HCT116 (cell line): ENCODE measurements around the gene FLT3. TPM values are rescaled to one million over a fixed set of nuclear protein-coding genes. Genes with fewer than 3 reads are reported as not detected.

ENCODE experiments used
- ATAC-seq: fragments of 200-7000 bp; cut with Tn5 transposase; 2 replicates; pipeline ENCODE4 v1.9.1; 2020; ENCODE audit warnings: mild to moderate bottlenecking, moderate library complexity
- BruUV-seq: library from RNA; stranded (reverse); fragments of 400-500 nt; replicated peaks from 2 replicates; lab custom pipeline; 2021; lab: Mats Ljungman, UMichigan
- CTCF ChIA-PET: fragments of 300-600 bp; sonication (Branson Sonifier 250); formaldehyde crosslinking; loops from one replicate; lab custom pipeline; 2021; ENCODE audit warnings: antibody characterized with exemption; lab: Charles Lee
- POLR2A ChIA-PET: fragments of 300-600, 350-600 bp; sonication (Branson Sonifier 250); formaldehyde crosslinking; loops from one replicate; lab custom pipeline; 2021; ENCODE audit warnings: antibody characterized with exemption; lab: Charles Lee
- RAD21 ChIA-PET, 2 experiments: fragments of 300-600 bp; sonication (Branson Sonifier 250); formaldehyde crosslinking; loops; one replicate each; lab custom pipeline; 2023; ENCODE audit warnings: low total read pairs in 2 of 2; ENCODE audit not compliant: uncharacterized antibody in 2 of 2, unreplicated experiment in 2 of 2, low non-redundant PET in 1 of 2; lab: Charles Lee
- DNase-seq: peaks from one replicate; pipeline ENCODE4 v3.0.0-alpha.2; 2010; ENCODE audit warnings: low read depth, low spot score
- H2AFZ ChIP-seq: fragments of 200-600 bp; shearing (Covaris generic), sonication (generic); 2 replicates; pipeline ENCODE4 v1.6.1; 2017; ENCODE audit warnings: low read depth, mixed run types, mixed read lengths, antibody characterized with exemption, low read length; ENCODE audit not compliant: poor library complexity, severe bottlenecking
- H3K27ac ChIP-seq: 2 replicates; pipeline ENCODE4 v1.5.1; 2012; ENCODE audit warnings: low read depth, low read length
- H3K27me3 ChIP-seq: fragments of 200-600 bp; sonication (generic); 2 replicates; pipeline ENCODE4 v1.6.1; 2016; ENCODE audit warnings: mixed run types, low read length, mixed read lengths; ENCODE audit not compliant: insufficient read depth
- H3K36me3 ChIP-seq, 2 experiments: fragments of 200-500 bp in 1 of 2; fragments of 200-600 bp in 1 of 2; sonication (Bioruptor generic) in 1 of 2; sonication (generic) in 1 of 2; 2 replicates each; pipeline versions ENCODE4 v1.5.1 to v1.6.1; 2014 to 2016; ENCODE audit warnings: low read length in 2 of 2, inconsistent platforms in 1 of 2, mixed read lengths in 1 of 2, mixed run types in 1 of 2; ENCODE audit not compliant: insufficient read depth in 2 of 2, control insufficient read depth in 1 of 2
- H3K4me1 ChIP-seq, 2 experiments: fragments of 200-600 bp in 1 of 2; sonication (generic) in 1 of 2; 2 replicates each; pipeline versions ENCODE4 v1.5.1 to v1.6.1; 2012 to 2017; ENCODE audit warnings: low read length in 2 of 2, inconsistent platforms in 1 of 2, mild to moderate bottlenecking in 1 of 2, mixed read lengths in 1 of 2, mixed run types in 1 of 2, moderate library complexity in 1 of 2; ENCODE audit not compliant: insufficient read depth in 2 of 2, control insufficient read depth in 1 of 2
- H3K4me2 ChIP-seq: fragments of 200-600 bp; sonication (generic); 2 replicates; pipeline ENCODE4 v1.6.1; 2017; ENCODE audit warnings: mixed run types, low read length, mixed read lengths
- H3K4me3 ChIP-seq, 2 experiments: fragments of 200-600 bp in 1 of 2; sonication (generic) in 1 of 2; replicated peaks in 1 of 2; 2 replicates each; pipeline ENCODE4 v1.5.1; 2011 to 2016; ENCODE audit warnings: low read length in 2 of 2, control low read depth in 1 of 2, low read depth in 1 of 2, mild to moderate bottlenecking in 1 of 2, mixed read lengths in 1 of 2, mixed run types in 1 of 2
- H3K79me2 ChIP-seq: fragments of 200-600 bp; sonication (generic); 2 replicates; pipeline ENCODE4 v1.6.1; 2017; ENCODE audit warnings: mild to moderate bottlenecking, mixed run types, low read length, moderate library complexity, mixed read lengths; ENCODE audit not compliant: insufficient read depth
- H3K9ac ChIP-seq: fragments of 200-600 bp; sonication (generic); 2 replicates; pipeline ENCODE4 v1.6.1; 2016; ENCODE audit warnings: low read length, mixed read lengths
- H3K9me2 ChIP-seq: fragments of 200-600 bp; sonication (generic), shearing (Covaris generic); 2 replicates; pipeline ENCODE4 v1.6.1; 2017; ENCODE audit warnings: mixed run types, mild to moderate bottlenecking, moderate library complexity; ENCODE audit not compliant: insufficient read depth
- H3K9me3 ChIP-seq, 2 experiments: fragments of 200-500 bp in 1 of 2; fragments of 200-600 bp in 1 of 2; sonication (Bioruptor generic) in 1 of 2; sonication (generic) in 1 of 2; 2 replicates each; pipeline ENCODE4 v1.6.1; 2014 to 2017; ENCODE audit warnings: low read length in 2 of 2, mixed read lengths in 2 of 2, inconsistent platforms in 1 of 2, low read depth in 1 of 2, mild to moderate bottlenecking in 1 of 2, mixed run types in 1 of 2, moderate library complexity in 1 of 2; ENCODE audit not compliant: control insufficient read depth in 1 of 2, insufficient read depth in 1 of 2
- H4K20me1 ChIP-seq: fragments of 200-600 bp; sonication (generic), shearing (Covaris generic); 2 replicates; pipeline ENCODE4 v1.6.1; 2017; ENCODE audit warnings: mixed run types, mild to moderate bottlenecking, moderate library complexity; ENCODE audit not compliant: insufficient read depth
- ELF1 ChIP-seq: IDR thresholded peaks from 2 replicates; pipeline ENCODE4 v1.6.1; 2012; ENCODE audit warnings: low read depth, borderline replicate concordance
- EZH2phosphoT487 ChIP-seq: fragments of 200-600 bp; IDR thresholded peaks from 2 replicates; pipeline ENCODE4 v1.6.1; 2018; ENCODE audit warnings: antibody characterized with exemption, borderline replicate concordance
- POLR2A ChIP-seq: IDR thresholded peaks from 2 replicates; pipeline ENCODE4 v1.7.0; 2011; ENCODE audit warnings: borderline replicate concordance; ENCODE audit not compliant: insufficient read depth, insufficient read length; ENCODE audit errors: extremely low read depth
- POLR2AphosphoS5 ChIP-seq: IDR thresholded peaks from 2 replicates; pipeline ENCODE4 v1.6.1; 2011; ENCODE audit warnings: mild to moderate bottlenecking, low read depth, low read length, moderate library complexity
- RAD21 ChIP-seq: IDR thresholded peaks from 2 replicates; pipeline ENCODE4 v1.6.1; 2012; ENCODE audit warnings: low read depth, mild to moderate bottlenecking
- SP1 ChIP-seq: IDR thresholded peaks from 2 replicates; pipeline ENCODE4 v1.6.1; 2012; ENCODE audit warnings: low read depth
- TCF7L2 ChIP-seq: IDR thresholded peaks from 2 replicates; pipeline ENCODE4 v1.7.0; 2011; ENCODE audit warnings: borderline replicate concordance, inconsistent platforms; ENCODE audit not compliant: insufficient read depth, insufficient read length; ENCODE audit errors: extremely low read depth
- YY1 ChIP-seq: IDR thresholded peaks from 2 replicates; pipeline ENCODE4 v1.6.1; 2011; ENCODE audit warnings: low read length, low read depth, moderate library complexity, mild to moderate bottlenecking; ENCODE audit not compliant: insufficient replicate concordance; ENCODE audit errors: extremely low read depth
- intact Hi-C: fragments of 100-400 bp; cut with micrococcal nuclease; formaldehyde crosslinking; loops from 2 replicates; pipeline ENCODE4 v1.10.0; 2022
- total RNA-seq: library from RNA; stranded (reverse); gene quantifications from one replicate; pipeline ENCODE4 v1.2.1, GENCODE V29; 2021; ENCODE audit not compliant: unreplicated experiment
- TF ChIP-seq, protein P1 (sequence below): IDR thresholded peaks from 2 replicates; pipeline ENCODE4 v1.6.1; 2012
- TF ChIP-seq, protein P2 (sequence below), 3 experiments: fragments of 200-600 bp in 1 of 3; sonication (generic) in 1 of 3; IDR thresholded peaks in 2 of 3; conservative IDR thresholded peaks in 1 of 3; 2 replicates each; pipeline ENCODE4 v1.5.1; 2012 to 2017; ENCODE audit warnings: low read depth in 2 of 3, low read length in 2 of 3, antibody characterized with exemption in 1 of 3, borderline replicate concordance in 1 of 3, control low read depth in 1 of 3, mild to moderate bottlenecking in 1 of 3, mixed read lengths in 1 of 3, mixed run types in 1 of 3, moderate library complexity in 1 of 3; ENCODE audit not compliant: insufficient read depth in 1 of 3
- TF ChIP-seq, protein P3 (sequence below): IDR thresholded peaks from 2 replicates; pipeline ENCODE4 v1.6.1; 2011; ENCODE audit warnings: mild to moderate bottlenecking, low read length, moderate library complexity; ENCODE audit not compliant: insufficient replicate concordance; ENCODE audit errors: extremely low read depth
- TF ChIP-seq, protein P4 (sequence below): IDR thresholded peaks from 2 replicates; pipeline ENCODE4 v1.6.1; 2012; ENCODE audit warnings: low read depth

The FLT3 gene
- total RNA-seq, 1 experiment from 2014 or later: 0.17 TPM

DNA sequence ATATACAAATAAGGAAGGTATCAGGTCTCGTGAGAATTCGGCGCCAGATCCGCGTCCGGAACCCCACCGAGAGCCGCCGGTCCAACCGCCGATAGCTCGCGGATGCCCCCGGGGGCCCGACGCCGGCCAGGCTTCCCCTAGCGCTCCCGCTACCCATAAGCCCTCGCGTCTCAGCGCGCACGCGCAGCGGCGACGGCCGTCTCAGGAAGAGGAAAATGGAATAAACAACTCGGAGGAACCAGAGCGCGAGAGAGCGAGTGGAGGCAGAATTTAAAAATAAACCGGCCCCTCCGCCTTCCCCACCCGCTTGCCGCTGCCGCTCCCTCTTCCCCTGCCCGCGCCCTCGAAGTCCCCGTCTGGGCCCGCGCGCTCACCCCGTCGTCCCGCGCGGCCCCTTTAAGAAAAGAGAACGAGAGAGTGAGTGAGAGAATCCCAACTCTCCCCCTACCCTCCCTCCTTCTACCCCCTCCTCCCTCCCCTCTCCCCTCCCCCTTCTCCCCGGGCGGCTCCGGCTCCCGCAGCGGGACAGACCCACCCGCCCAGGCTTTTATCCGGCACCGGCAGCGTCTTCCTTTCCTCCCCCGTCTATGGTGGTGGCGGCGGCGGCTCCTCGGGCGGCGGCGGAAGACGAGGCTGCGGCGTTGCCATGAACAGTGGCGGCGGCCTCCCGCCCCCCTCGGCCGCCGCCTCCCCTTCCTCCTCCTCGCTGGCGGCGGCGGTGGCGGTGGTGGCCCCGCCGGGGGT lies 37.8 kb upstream of the FLT3 start, which contains the start of gene PAN3:
Gene PAN3 (plus strand): TSS at position 534 of the 744 bp plus-strand sequence. CDS start 113 bp downstream, at position 647.
- peak within 1 kb of the TSS; percentile 92 for H3K27ac ChIP-seq
- 0 out of 2 replicates have a peak, but pooled peaks cover 5% of the 10 kb centered on the region for H4K20me1 ChIP-seq
- DNase-seq (peak; percentile 78), ATAC-seq (peak; percentile 72)
- ChIA-PET RAD21 (no interaction called here), POLR2A (interaction anchor here (0.9 to 1.0 kb wide), 2 partner anchors 23 to 39 kb away, joined by 3 read pairs; no protein-coding TSS in a partner anchor), CTCF (interaction anchor here (0.7 kb wide), 1 partner anchor 713 kb away, joined by 3 read pairs; no protein-coding TSS in a partner anchor)
- H2AFZ ChIP-seq: no peak within 1 kb of the TSS
- peak within 1 kb of the TSS; percentile 80 for H3K4me2 ChIP-seq
- H3K27me3 ChIP-seq: no peaks in the 10 kb centered on the region
- H3K4me3 ChIP-seq: peak within 1 kb of the TSS; percentile 70 to 93
- intact Hi-C loops: no loop called here
- peaks cover 13 to 19% of the 10 kb centered on the region in 2 experiments for H3K4me1 ChIP-seq
- H3K79me2 ChIP-seq: peaks cover 57% of the 10 kb centered on the region
- H3K9me3 ChIP-seq: no peaks in the 10 kb centered on the region
- peak within 1 kb of the TSS; percentile 83 for H3K9ac ChIP-seq
- H3K9me2 ChIP-seq: no peaks in the 10 kb centered on the region
- TF ChIP-seq, protein P1, sequence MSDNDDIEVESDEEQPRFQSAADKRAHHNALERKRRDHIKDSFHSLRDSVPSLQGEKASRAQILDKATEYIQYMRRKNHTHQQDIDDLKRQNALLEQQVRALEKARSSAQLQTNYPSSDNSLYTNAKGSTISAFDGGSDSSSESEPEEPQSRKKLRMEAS: peak; percentile 63
- TF ChIP-seq YY1 (no peak), POLR2A (peak; percentile 76), RAD21 (peak; percentile 4; the same call in 1 of the 2 replicates), TCF7L2 (peak; percentile 23), POLR2AphosphoS5 (peak; percentile 89), ELF1 (peak; percentile 32; the same call in 1 of the 2 replicates), EZH2phosphoT487 (no peak), SP1 (peak; percentile 8; the same call in 1 of the 2 replicates)
- TF ChIP-seq, protein P2, sequence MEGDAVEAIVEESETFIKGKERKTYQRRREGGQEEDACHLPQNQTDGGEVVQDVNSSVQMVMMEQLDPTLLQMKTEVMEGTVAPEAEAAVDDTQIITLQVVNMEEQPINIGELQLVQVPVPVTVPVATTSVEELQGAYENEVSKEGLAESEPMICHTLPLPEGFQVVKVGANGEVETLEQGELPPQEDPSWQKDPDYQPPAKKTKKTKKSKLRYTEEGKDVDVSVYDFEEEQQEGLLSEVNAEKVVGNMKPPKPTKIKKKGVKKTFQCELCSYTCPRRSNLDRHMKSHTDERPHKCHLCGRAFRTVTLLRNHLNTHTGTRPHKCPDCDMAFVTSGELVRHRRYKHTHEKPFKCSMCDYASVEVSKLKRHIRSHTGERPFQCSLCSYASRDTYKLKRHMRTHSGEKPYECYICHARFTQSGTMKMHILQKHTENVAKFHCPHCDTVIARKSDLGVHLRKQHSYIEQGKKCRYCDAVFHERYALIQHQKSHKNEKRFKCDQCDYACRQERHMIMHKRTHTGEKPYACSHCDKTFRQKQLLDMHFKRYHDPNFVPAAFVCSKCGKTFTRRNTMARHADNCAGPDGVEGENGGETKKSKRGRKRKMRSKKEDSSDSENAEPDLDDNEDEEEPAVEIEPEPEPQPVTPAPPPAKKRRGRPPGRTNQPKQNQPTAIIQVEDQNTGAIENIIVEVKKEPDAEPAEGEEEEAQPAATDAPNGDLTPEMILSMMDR (IDR thresholded peaks at IDR 0.05 in 2 of 3, conservative IDR thresholded peaks at IDR 0.05 in 1 of 3; ENCODE audit: borderline replicate concordance in 1 of 3, insufficient read depth in 1 of 3, low read depth in 2 of 3, low read length in 2 of 3): no peak
- TF ChIP-seq, protein P3, sequence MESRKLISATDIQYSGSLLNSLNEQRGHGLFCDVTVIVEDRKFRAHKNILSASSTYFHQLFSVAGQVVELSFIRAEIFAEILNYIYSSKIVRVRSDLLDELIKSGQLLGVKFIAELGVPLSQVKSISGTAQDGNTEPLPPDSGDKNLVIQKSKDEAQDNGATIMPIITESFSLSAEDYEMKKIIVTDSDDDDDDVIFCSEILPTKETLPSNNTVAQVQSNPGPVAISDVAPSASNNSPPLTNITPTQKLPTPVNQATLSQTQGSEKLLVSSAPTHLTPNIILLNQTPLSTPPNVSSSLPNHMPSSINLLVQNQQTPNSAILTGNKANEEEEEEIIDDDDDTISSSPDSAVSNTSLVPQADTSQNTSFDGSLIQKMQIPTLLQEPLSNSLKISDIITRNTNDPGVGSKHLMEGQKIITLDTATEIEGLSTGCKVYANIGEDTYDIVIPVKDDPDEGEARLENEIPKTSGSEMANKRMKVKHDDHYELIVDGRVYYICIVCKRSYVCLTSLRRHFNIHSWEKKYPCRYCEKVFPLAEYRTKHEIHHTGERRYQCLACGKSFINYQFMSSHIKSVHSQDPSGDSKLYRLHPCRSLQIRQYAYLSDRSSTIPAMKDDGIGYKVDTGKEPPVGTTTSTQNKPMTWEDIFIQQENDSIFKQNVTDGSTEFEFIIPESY: peak; percentile 11
- TF ChIP-seq, protein P4, sequence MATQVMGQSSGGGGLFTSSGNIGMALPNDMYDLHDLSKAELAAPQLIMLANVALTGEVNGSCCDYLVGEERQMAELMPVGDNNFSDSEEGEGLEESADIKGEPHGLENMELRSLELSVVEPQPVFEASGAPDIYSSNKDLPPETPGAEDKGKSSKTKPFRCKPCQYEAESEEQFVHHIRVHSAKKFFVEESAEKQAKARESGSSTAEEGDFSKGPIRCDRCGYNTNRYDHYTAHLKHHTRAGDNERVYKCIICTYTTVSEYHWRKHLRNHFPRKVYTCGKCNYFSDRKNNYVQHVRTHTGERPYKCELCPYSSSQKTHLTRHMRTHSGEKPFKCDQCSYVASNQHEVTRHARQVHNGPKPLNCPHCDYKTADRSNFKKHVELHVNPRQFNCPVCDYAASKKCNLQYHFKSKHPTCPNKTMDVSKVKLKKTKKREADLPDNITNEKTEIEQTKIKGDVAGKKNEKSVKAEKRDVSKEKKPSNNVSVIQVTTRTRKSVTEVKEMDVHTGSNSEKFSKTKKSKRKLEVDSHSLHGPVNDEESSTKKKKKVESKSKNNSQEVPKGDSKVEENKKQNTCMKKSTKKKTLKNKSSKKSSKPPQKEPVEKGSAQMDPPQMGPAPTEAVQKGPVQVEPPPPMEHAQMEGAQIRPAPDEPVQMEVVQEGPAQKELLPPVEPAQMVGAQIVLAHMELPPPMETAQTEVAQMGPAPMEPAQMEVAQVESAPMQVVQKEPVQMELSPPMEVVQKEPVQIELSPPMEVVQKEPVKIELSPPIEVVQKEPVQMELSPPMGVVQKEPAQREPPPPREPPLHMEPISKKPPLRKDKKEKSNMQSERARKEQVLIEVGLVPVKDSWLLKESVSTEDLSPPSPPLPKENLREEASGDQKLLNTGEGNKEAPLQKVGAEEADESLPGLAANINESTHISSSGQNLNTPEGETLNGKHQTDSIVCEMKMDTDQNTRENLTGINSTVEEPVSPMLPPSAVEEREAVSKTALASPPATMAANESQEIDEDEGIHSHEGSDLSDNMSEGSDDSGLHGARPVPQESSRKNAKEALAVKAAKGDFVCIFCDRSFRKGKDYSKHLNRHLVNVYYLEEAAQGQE: no peak
- no TSS peak for BruUV-seq
- no peaks in the 10 kb centered on the region for H3K36me3 ChIP-seq
